Ramos (cell line): ENCODE measurements around the gene TAF1.
"Not testable (repeated sequence)": the region's sequence is repeated elsewhere in the genome, so short reads cannot be mapped to it uniquely, and the experiment has no call there.

Experiments
- in situ Hi-C: fragments of 300-500 bp; cut with MboI; formaldehyde crosslinking; loops from one replicate; pipeline ENCODE4 v1.14.3; 2022; ENCODE audit warnings: low sequenced_read_pairs; ENCODE audit not compliant: unreplicated experiment

Gene TAF1

GRCh38 chrX:71492231-71493065 is 126.3 kb downstream of the TAF1 start:
- in situ Hi-C loops = no loop called here

GRCh38 chrX:71493111-71493613 is 127.0 kb downstream of the TAF1 start:
- in situ Hi-C loops = no loop called here

- in situ Hi-C loops = not testable (repeated sequence)
Observed at GRCh38 chrX:71495979-71496378, 129.8 kb downstream of the TAF1 start.

- in situ Hi-C loops = no loop called here
Observed at GRCh38 chrX:71496476-71496875, 130.3 kb downstream of the TAF1 start.

GRCh38 chrX:71502080-71502479 is 135.9 kb downstream of the TAF1 start:
- in situ Hi-C loops = loop anchor here (10.0 kb wide), 1 partner anchor 57 kb away; no protein-coding TSS in a partner anchor

- in situ Hi-C loops = loop anchor here (10.0 kb wide), 1 partner anchor 60 kb away; no protein-coding TSS in a partner anchor
Observed at GRCh38 chrX:71504346-71504745, 138.2 kb downstream of the TAF1 start.

- in situ Hi-C loops = loop anchor here (10.0 kb wide), 1 partner anchor 64 kb away; no protein-coding TSS in a partner anchor
Observed at GRCh38 chrX:71509289-71509688, 143.1 kb downstream of the TAF1 start.

- in situ Hi-C loops = no loop called here
Observed at GRCh38 chrX:71510161-71510560, 144.0 kb downstream of the TAF1 start.

GRCh38 chrX:71513731-71514130 is 147.6 kb downstream of the TAF1 start:
- in situ Hi-C loops = not testable (repeated sequence)

GRCh38 chrX:71514367-71515037 is 148.3 kb downstream of the TAF1 start:
- in situ Hi-C loops = no loop called here

GRCh38 chrX:71515038-71515396 is 148.9 kb downstream of the TAF1 start:
- in situ Hi-C loops = no loop called here
